Fibroblast of villous mesenchyme (primary cell): ENCODE measurements around the gene RCAN2. TPM values are rescaled to one million over a fixed set of nuclear protein-coding genes. Genes with fewer than 3 reads are reported as not detected.

ENCODE experiments used
- DNase-seq: peaks from one replicate; pipeline ENCODE4 v3.0.0-alpha.2; 2010; ENCODE audit warnings: low read depth
- H3K4me3 ChIP-seq: 2 replicates; pipeline ENCODE4 v1.5.1; 2011; ENCODE audit warnings: low read depth, mild to moderate bottlenecking, low read length
- CTCF ChIP-seq: IDR thresholded peaks from 2 replicates; pipeline ENCODE4 v1.5.1; 2012; ENCODE audit warnings: low read depth, mild to moderate bottlenecking, low read length; ENCODE audit not compliant: insufficient read depth
- total RNA-seq: library from RNA; depleted of rRNA; stranded (reverse); fragments of >200 nt; gene quantifications from 2 replicates; pipeline ENCODE4 v1.2.3, GENCODE V29; 2012

The RCAN2 gene
- total RNA-seq, 1 donor, result 1.7 TPM

- no peak for TF ChIP-seq CTCF
- no peak for DNase-seq
- no peak overlapping the region for H3K4me3 ChIP-seq
These were observed 9.1 kb upstream of the RCAN2 start for GRCh38 chr6:46500382-46500781.

- DNase-seq, result no peak
- TF ChIP-seq CTCF, result peak; percentile 62
- peak overlapping the region; percentile 58 for H3K4me3 ChIP-seq
These were observed 639 bp upstream of the RCAN2 start for GRCh38 chr6:46491628-46492547.

GRCh38 chr6:46490425-46491200, 636 bp downstream of the RCAN2 start:
- TF ChIP-seq CTCF, result peak; percentile 34
- no peak for DNase-seq
- peak overlapping the region; percentile 58 for H3K4me3 ChIP-seq

DNA sequence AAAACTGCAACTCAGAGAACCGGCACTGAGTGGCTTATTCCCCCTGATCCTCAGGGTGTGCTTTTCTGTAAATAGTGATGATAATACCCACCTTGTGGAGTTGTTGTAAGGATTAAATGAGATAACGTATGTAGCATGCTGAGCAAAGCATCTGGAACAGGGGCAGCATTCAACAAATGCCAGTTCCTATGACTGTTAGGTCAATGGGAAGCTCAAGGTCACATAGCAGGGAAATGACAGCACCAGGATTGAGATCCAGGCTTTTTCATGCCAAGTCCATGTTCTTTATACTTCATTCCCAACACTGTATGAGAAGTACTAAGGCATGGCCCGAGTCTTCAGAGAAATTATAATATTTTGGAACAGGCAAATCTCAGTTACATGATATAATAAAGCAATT, 5.1 kb downstream of the RCAN2 start:
- H3K4me3 ChIP-seq, result no peak overlapping the region
- no peak for DNase-seq
- no peak for TF ChIP-seq CTCF

DNA sequence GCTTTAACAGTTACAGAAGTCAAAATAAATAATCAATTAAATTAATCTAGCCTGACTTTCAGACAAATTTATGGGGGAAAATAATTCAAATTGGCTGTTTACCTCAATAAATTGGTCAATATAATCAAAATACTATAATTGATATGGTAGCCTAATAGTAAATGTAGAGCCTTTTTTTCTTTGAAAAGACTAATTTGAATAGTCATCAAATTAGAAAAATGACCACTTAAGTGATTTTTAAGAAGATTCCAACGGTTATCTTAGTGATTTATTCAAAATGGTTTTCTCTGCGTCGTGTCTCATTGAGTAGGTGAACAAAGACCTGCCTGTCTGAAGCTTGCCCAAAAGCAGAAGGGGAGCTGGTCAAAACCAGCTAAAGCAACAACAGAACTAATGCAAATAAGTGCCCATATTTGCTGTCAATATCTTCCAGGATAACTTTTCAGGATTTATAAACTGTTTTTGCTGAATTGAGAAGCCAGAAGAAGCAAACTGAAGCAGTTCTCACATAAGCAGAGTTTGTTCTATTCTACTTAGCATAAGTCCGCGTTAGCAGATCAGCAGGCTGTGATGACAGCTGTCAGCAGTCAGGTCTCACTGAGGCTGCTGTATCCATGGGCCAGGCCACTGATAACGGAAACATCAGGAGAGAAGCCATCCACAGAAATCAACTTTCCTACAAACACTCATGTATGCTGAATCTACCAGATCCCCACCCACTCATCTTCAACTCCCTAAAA, 7.0 kb downstream of the RCAN2 start:
- no peak for DNase-seq

More for the DNA sequence above, 7.0 kb downstream of the RCAN2 start:
- H3K4me3 ChIP-seq, result no peak overlapping the region
- TF ChIP-seq CTCF, result no peak
